ENCODE measurements around the gene PTPRT.
A peak's percentile ranks its signal among the peaks of the same experiment; 100 is the strongest.

PTPRT gene

GRCh38 chr20:42376131-42376530 is 813.6 kb downstream of the PTPRT start:
- DNase-seq (ENCODE audit: low spot score), result no peak

- no peak for DNase-seq (ENCODE audit: low spot score)
Measured at GRCh38 chr20:42373049-42373448, 816.7 kb downstream of the PTPRT start.

- no peak for DNase-seq (ENCODE audit: low spot score)
Measured at GRCh38 chr20:42370075-42370474, 819.6 kb downstream of the PTPRT start.

GRCh38 chr20:42368910-42369309 is 820.8 kb downstream of the PTPRT start:
- DNase-seq (ENCODE audit: low spot score), result no peak

GRCh38 chr20:42366626-42367025 is 823.1 kb downstream of the PTPRT start:
- peak; percentile 63 for DNase-seq (ENCODE audit: low spot score)

- DNase-seq (ENCODE audit: low spot score), result no peak
Measured at GRCh38 chr20:42364446-42364845, 825.3 kb downstream of the PTPRT start.

- DNase-seq (ENCODE audit: low spot score), result no peak
Measured at GRCh38 chr20:42361402-42361970, 828.2 kb downstream of the PTPRT start.

GRCh38 chr20:42360621-42361020 is 829.1 kb downstream of the PTPRT start:
- DNase-seq (ENCODE audit: low spot score), result no peak

- no peak for DNase-seq (ENCODE audit: low spot score)
Measured at GRCh38 chr20:42359617-42360016, 830.1 kb downstream of the PTPRT start.

GRCh38 chr20:42352096-42352495 is 837.6 kb downstream of the PTPRT start:
- DNase-seq (ENCODE audit: low spot score), result no peak

- no peak for DNase-seq (ENCODE audit: low spot score)
Measured at GRCh38 chr20:42350521-42350920, 839.2 kb downstream of the PTPRT start.

GRCh38 chr20:42346189-42347170 is 843.2 kb downstream of the PTPRT start:
- no peak for DNase-seq (ENCODE audit: low spot score)

- DNase-seq (ENCODE audit: low spot score), result no peak
Measured at GRCh38 chr20:42341654-42342053, 848.1 kb downstream of the PTPRT start.

- no peak for DNase-seq (ENCODE audit: low spot score)
Measured at GRCh38 chr20:42340368-42340767, 849.3 kb downstream of the PTPRT start.

- no peak for DNase-seq (ENCODE audit: low spot score)
Measured at GRCh38 chr20:42338294-42339201, 851.2 kb downstream of the PTPRT start.

- no peak for DNase-seq (ENCODE audit: low spot score)
Measured at GRCh38 chr20:42336576-42336975, 853.1 kb downstream of the PTPRT start.

GRCh38 chr20:42319252-42320013 is 870.3 kb downstream of the PTPRT start:
- DNase-seq (ENCODE audit: low spot score), result no peak

GRCh38 chr20:42313704-42314103 is 876.0 kb downstream of the PTPRT start:
- no peak for DNase-seq (ENCODE audit: low spot score)

GRCh38 chr20:42309050-42309449 is 880.7 kb downstream of the PTPRT start:
- no peak for DNase-seq (ENCODE audit: low spot score)

GRCh38 chr20:42308171-42308570 is 881.5 kb downstream of the PTPRT start:
- DNase-seq (ENCODE audit: low spot score), result no peak

GRCh38 chr20:42295592-42295991 is 894.1 kb downstream of the PTPRT start:
- DNase-seq (ENCODE audit: low spot score), result no peak

- no peak for DNase-seq (ENCODE audit: low spot score)
Measured at GRCh38 chr20:42294976-42295375, 894.7 kb downstream of the PTPRT start.
